Heart right ventricle (tissue), 16 donors: ENCODE results near the gene MGLL. TPM values are rescaled to one million over a fixed set of nuclear protein-coding genes. Genes with fewer than 3 reads are reported as not detected.

Experiments used
- ATAC-seq, 8 donors: fragments of 200-7000 bp; cut with Tn5 transposase; one replicate each; pipeline ENCODE4 v1.9.1; 2020; ENCODE audit warnings: mild to moderate bottlenecking in 8 of 8, moderate library complexity in 8 of 8, moderate number of reproducible peaks in 1 of 8
- DNase-seq, 2 donors: peaks; one replicate each; pipeline ENCODE4 v3.0.0-alpha.2; 2020
- H3K27ac ChIP-seq, 10 donors: fragments of 200-600 bp; sonication (generic) in 2 of 10; one replicate each; pipeline versions ENCODE4 v1.5.0 to v1.8.0; 2020 to 2022; ENCODE audit warnings: mild to moderate bottlenecking in 3 of 10
- H3K27me3 ChIP-seq, 7 donors: fragments of 200-600 bp; one replicate each; pipeline ENCODE4 v1.8.0; 2021 to 2022; ENCODE audit warnings: mild to moderate bottlenecking in 2 of 7
- H3K36me3 ChIP-seq, 9 donors: fragments of 200-600 bp; sonication (generic) in 1 of 9; one replicate each; pipeline versions ENCODE4 v1.5.0 to v1.8.0; 2020 to 2022; ENCODE audit warnings: mild to moderate bottlenecking in 2 of 9
- H3K4me1 ChIP-seq, 9 donors: fragments of 200-600 bp; sonication (generic) in 1 of 9; one replicate each; pipeline versions ENCODE4 v1.5.0 to v1.8.0; 2020 to 2022; ENCODE audit warnings: mild to moderate bottlenecking in 4 of 9
- H3K4me3 ChIP-seq, 10 donors: fragments of 200-600 bp; sonication (generic) in 2 of 10; one replicate each; pipeline versions ENCODE4 v1.5.0 to v1.8.0; 2020 to 2022; ENCODE audit warnings: mild to moderate bottlenecking in 7 of 10, moderate library complexity in 2 of 10
- H3K9me3 ChIP-seq, 11 donors: fragments of 200-600 bp in 10 of 11; sonication (generic) in 2 of 11; one replicate each; pipeline versions ENCODE4 v1.5.0 to v1.8.0; 2013 to 2022; ENCODE audit warnings: mild to moderate bottlenecking in 2 of 11, control low read depth in 1 of 11, moderate library complexity in 1 of 11
- WGBS, 2 donors: extraction: QIAGEN DNeasy Blood & Tissue Kit; methylation state at CpG; one replicate each; pipeline ENCODE4 v1.1.7; 2013; ENCODE audit warnings: inconsistent platforms in 1 of 2; 5-methylcytosine and 5-hydroxymethylcytosine counted together
- intact Hi-C, 10 donors: fragments of 100-400 bp; cut with DNase I; formaldehyde crosslinking; loops; one replicate each; pipeline versions ENCODE4 v1.11.1 to v1.14.2; 2022
- polyA plus RNA-seq, 2 donors: library from polyadenylated mRNA; stranded (reverse); fragments of 200-250 nt; gene quantifications; one replicate each; pipeline ENCODE4 v1.2.3, GENCODE V29; 2013
- total RNA-seq, 10 donors: library from RNA; stranded (reverse); fragmentation: NEBNext Ultra II Directional in 3 of 10; extraction: Animal tissue kit (Norgen Biotek cat#: 25700) in 3 of 10; gene quantifications; one replicate each; pipeline versions ENCODE4 v1.2.1 to v1.2.4, GENCODE V29; 2021 to 2023
- TF ChIP-seq, protein P1 (sequence below), 9 donors: fragments of 200-600 bp; sonication (generic) in 2 of 9; IDR thresholded peaks; one replicate each; pipeline versions ENCODE4 v1.5.0 to v1.8.0; 2021 to 2022; ENCODE audit warnings: antibody characterized with exemption in 9 of 9, mild to moderate bottlenecking in 5 of 9, moderate library complexity in 1 of 9
- donor health status: Arrhythmogenic right ventricular cardiomyopathy.
- donor health status: ischemic (EF 13 %, LVEDD 7.1; RV severe dilation, severe dysfunction).
- donor health status: healthy with polysubstance abuse.
- donor health status: DM: no; HTN: yes; CAD: no.
- donor health status: DM: no; HTN: no; CAD: no.
- donor health status: ischemic (EF 25% LVEDD 6.9; RV normal size, moderate dysfunction).
- donor health status: ischemic (EF 25% LVEDD 5.7; RV mildly dilated, moderate dysfunction).
- donor health status: healthy.
- donor health status: DM: yes; HTN: yes; CAD: no.
- donor health status: Ischemic cardiomyopathy.
- donor health status: ischemic (EF 35%, LVEDD 5.7; RV mildly dilated, moderate dysfunction).
- donor health status: nonischemic (EF 11% LVEDD 7.7; RV severe dilation, severe dysfunction).
- donor health status: DM: yes; HTN: yes; CAD: no.
- donor health status: PGD.
- donor health status: ischemic (EF 29% LVEDD 5.4; RV normal size, mild dysfunction).
- donor health status: nonischemic (EF 23%, LVEDD 6.1; RV moderate dilation, normal function).

MGLL gene
- total and polyA plus RNA-seq, 12 donors, result 35.7 to 103 (median 65.2) TPM

DNA sequence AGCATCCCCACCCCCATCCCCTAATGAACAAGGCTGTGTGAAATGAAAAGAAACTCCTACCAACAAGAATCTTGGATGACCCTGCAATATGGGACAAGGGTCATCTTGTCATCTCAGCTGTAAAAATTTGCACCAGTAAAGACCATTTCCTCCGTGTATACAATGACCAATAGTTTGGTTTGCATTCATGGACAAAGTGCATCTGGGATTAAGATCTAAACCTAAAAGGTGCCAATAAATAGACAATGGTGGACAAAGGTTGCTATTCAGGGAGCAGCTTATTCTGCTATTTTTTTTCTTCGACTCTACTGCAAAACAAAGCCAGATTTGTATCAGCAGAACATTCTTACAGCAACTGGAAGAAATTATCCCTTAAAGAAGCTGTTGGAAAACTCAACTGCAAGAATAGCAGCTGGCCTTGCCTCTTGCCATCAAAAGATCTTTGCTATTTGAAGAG is 8.0 kb downstream of the MGLL start:
- H3K36me3 ChIP-seq, result peaks cover 0 to 99% (median 37%) of the 10 kb centered on the region in 9 donors
- TF ChIP-seq, protein P1, sequence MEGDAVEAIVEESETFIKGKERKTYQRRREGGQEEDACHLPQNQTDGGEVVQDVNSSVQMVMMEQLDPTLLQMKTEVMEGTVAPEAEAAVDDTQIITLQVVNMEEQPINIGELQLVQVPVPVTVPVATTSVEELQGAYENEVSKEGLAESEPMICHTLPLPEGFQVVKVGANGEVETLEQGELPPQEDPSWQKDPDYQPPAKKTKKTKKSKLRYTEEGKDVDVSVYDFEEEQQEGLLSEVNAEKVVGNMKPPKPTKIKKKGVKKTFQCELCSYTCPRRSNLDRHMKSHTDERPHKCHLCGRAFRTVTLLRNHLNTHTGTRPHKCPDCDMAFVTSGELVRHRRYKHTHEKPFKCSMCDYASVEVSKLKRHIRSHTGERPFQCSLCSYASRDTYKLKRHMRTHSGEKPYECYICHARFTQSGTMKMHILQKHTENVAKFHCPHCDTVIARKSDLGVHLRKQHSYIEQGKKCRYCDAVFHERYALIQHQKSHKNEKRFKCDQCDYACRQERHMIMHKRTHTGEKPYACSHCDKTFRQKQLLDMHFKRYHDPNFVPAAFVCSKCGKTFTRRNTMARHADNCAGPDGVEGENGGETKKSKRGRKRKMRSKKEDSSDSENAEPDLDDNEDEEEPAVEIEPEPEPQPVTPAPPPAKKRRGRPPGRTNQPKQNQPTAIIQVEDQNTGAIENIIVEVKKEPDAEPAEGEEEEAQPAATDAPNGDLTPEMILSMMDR (IDR thresholded peaks at IDR 0.05), result no peak
- H3K27me3 ChIP-seq, result no peaks in the 10 kb centered on the region
- H3K9me3 ChIP-seq, result no peaks in the 10 kb centered on the region
- DNase-seq (no peak), ATAC-seq (peak in 6 of 8 donors; percentile 11 to 39 (median 30))
- peak overlapping the region in 7 of 10 donors; percentile 7 to 98 (median 62) for H3K27ac ChIP-seq
- peaks cover 27 to 99% (median 61%) of the 10 kb centered on the region in 9 donors for H3K4me1 ChIP-seq
- intact Hi-C loops, result loop anchor here in 2 of 10 donors (10.0 kb wide), 2 partner anchors 50 to 60 kb away; no protein-coding TSS in a partner anchor
- peak overlapping the region in 1 of 10 donors; percentile 6 for H3K4me3 ChIP-seq
- WGBS, 2 donors, result 34 to 60% methylated on average over 2 of the region's 2 CpGs

DNA sequence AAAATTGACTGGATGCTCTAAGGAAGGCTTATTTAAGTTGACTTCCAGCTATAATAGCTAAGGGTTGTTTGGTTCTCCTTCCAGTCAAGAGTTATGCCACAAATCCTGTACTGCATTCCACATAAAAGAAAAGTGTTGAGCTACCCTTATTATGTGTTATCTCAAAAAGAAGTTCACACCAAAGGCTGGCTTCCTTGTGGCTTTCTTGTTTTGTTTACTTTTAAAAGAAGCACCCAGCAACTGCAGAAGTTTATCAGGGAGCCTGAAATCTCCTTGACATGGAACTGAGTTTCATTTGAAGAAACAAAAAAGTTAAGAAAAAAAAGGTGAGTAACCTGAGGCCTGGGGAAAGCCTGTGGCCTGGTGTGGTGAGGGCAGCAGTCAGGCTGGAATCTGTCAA is 10.2 kb downstream of the MGLL start:
- Histone ChIP-seq H3K9me3 (no peaks in the 10 kb centered on the region), H3K27ac (peak overlapping the region in 1 of 10 donors; percentile 96), H3K4me3 (no peak overlapping the region), H3K4me1 (peaks cover 18 to 93% (median 51%) of the 10 kb centered on the region in 9 donors), H3K36me3 (peaks cover 0 to 100% (median 38%) of the 10 kb centered on the region in 9 donors), H3K27me3 (no peaks in the 10 kb centered on the region)
- ATAC-seq (no peak), DNase-seq (no peak)
- intact Hi-C loops, result loop anchor here in 2 of 10 donors (10.0 kb wide), 2 partner anchors 47 to 57 kb away; no protein-coding TSS in a partner anchor
- TF ChIP-seq, protein P1 (IDR thresholded peaks at IDR 0.05), result no peak

DNA sequence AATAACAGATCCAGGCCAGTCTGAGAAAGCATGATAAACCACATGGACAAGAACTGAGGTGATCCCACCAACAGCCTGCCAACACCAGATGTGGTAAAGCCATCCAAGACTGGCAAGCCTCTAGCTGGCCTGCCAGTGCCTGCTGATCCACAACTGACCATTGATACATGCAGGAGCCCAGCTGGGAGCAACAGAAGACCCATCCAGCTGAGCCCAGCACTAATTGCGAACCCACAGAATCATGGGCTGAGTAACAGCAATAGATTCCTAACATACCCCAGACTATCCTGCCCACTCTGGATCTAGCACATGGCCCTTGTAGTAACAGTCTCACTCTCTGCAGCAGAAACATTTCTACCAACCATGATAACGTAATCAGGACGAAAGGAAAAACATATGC is 10.6 kb downstream of the MGLL start:
- ATAC-seq (no peak), DNase-seq (no peak)
- TF ChIP-seq, protein P1 (IDR thresholded peaks at IDR 0.05), result no peak
- peaks cover 13 to 88% (median 47%) of the 10 kb centered on the region in 9 donors for H3K4me1 ChIP-seq
- H3K4me3 ChIP-seq, result no peak overlapping the region
- intact Hi-C loops, result loop anchor here in 2 of 10 donors (10.0 kb wide), 2 partner anchors 47 to 57 kb away; no protein-coding TSS in a partner anchor
- H3K27me3 ChIP-seq, result no peaks in the 10 kb centered on the region
- no peak overlapping the region for H3K27ac ChIP-seq
- peaks cover 0 to 100% (median 38%) of the 10 kb centered on the region in 9 donors for H3K36me3 ChIP-seq
- WGBS, 2 donors, result 86 to 92% methylated on average over 3 of the region's 3 CpGs
- no peaks in the 10 kb centered on the region for H3K9me3 ChIP-seq

DNA sequence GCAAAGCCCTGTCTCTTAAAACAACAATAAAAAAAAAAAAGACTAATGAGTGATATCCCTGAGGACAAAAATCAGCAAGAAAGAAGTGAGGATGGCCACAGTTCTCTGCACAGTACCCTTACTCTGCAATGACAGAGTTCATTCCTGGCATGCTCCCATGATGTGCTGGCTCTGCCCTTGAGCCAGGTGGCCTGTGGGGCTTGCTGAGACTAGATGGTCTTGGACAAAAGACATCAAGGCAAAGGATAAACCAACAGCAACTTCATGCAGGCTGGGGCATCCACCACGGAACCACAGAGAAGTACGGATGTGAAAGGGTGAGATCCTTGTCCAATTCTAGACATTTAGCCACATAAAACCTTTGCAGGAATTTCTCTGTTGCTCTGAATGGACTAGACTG is 12.7 kb downstream of the MGLL start:
- no peaks in the 10 kb centered on the region for H3K9me3 ChIP-seq
- peaks cover 9 to 88% (median 31%) of the 10 kb centered on the region in 9 donors for H3K4me1 ChIP-seq
- H3K27me3 ChIP-seq, result no peaks in the 10 kb centered on the region
- no peak overlapping the region for H3K4me3 ChIP-seq
- ATAC-seq (no peak), DNase-seq (no peak)
- H3K36me3 ChIP-seq, result peaks cover 0 to 99% (median 41%) of the 10 kb centered on the region in 9 donors
- intact Hi-C loops, result loop anchor here in 2 of 10 donors (10.0 kb wide), 2 partner anchors 45 to 55 kb away; no protein-coding TSS in a partner anchor
- 97 to 98% methylated on average over 2 of the region's 2 CpGs for WGBS, 2 donors
- TF ChIP-seq, protein P1 (IDR thresholded peaks at IDR 0.05), result no peak
- H3K27ac ChIP-seq, result no peak overlapping the region
